Prostate gland (tissue), 2 donors: ENCODE measurements around the gene ODAD3.

Experiments used
- CTCF ChIP-seq, 4 experiments: fragments of 200-600 bp in 2 of 4; fragments of 450-650 bp in 2 of 4; sonication (generic) in 2 of 4; IDR thresholded peaks; 1 replicate in 3 of 4; 2 replicates in 1 of 4; pipeline ENCODE4 v1.5.1; 2016 to 2019; ENCODE audit warnings: antibody characterized with exemption in 4 of 4, mild to moderate bottlenecking in 2 of 4, moderate library complexity in 2 of 4
- POLR2A ChIP-seq: fragments of 450-650 bp; IDR thresholded peaks from one replicate; pipeline ENCODE4 v1.6.1; 2016; ENCODE audit warnings: antibody characterized with exemption, mild to moderate bottlenecking
- POLR2AphosphoS5 ChIP-seq: sonication (generic); formaldehyde crosslinking; IDR thresholded peaks from one replicate; pipeline ENCODE4 v1.6.1; 2017; ENCODE audit warnings: antibody characterized with exemption

DNA sequence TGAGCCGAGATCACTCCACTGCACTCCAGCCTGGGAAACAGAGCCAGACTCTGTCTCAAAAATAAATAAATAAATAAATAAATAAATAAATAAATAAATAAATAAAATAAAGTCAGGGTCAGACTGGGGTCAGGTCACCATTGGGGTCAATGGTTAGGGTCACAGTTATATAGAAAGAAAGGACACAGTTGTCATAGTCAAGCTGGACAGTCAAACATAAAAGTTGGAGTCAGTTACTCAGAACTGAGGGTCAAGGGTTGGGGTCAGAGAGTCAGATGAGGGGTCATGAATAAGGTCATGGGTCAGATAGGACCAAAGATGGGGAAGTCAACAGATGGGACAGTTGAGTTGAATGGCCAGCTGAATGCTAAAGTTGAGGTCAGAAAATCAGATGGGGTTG is 34.1 kb downstream of the ODAD3 start:
- TF ChIP-seq CTCF (IDR thresholded peaks at IDR 0.05) (no peak), POLR2A (no peak), POLR2AphosphoS5 (no peak)
